GM12872 (cell line): ENCODE results near the gene CBFA2T2.

Source experiments
- TF ChIP-seq, protein P1 (sequence below): IDR thresholded peaks from 3 replicates; pipeline ENCODE4 v1.5.1; 2011; ENCODE audit warnings: low read depth, mild to moderate bottlenecking, low read length, moderate library complexity; ENCODE audit not compliant: insufficient read depth

CBFA2T2 gene

GRCh38 chr20:33445881-33446625 is 43.8 kb upstream of the CBFA2T2 start:
- TF ChIP-seq, protein P1, sequence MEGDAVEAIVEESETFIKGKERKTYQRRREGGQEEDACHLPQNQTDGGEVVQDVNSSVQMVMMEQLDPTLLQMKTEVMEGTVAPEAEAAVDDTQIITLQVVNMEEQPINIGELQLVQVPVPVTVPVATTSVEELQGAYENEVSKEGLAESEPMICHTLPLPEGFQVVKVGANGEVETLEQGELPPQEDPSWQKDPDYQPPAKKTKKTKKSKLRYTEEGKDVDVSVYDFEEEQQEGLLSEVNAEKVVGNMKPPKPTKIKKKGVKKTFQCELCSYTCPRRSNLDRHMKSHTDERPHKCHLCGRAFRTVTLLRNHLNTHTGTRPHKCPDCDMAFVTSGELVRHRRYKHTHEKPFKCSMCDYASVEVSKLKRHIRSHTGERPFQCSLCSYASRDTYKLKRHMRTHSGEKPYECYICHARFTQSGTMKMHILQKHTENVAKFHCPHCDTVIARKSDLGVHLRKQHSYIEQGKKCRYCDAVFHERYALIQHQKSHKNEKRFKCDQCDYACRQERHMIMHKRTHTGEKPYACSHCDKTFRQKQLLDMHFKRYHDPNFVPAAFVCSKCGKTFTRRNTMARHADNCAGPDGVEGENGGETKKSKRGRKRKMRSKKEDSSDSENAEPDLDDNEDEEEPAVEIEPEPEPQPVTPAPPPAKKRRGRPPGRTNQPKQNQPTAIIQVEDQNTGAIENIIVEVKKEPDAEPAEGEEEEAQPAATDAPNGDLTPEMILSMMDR: no peak

GRCh38 chr20:33450867-33451266 is 39.0 kb upstream of the CBFA2T2 start:
- TF ChIP-seq, protein P1: no peak

DNA sequence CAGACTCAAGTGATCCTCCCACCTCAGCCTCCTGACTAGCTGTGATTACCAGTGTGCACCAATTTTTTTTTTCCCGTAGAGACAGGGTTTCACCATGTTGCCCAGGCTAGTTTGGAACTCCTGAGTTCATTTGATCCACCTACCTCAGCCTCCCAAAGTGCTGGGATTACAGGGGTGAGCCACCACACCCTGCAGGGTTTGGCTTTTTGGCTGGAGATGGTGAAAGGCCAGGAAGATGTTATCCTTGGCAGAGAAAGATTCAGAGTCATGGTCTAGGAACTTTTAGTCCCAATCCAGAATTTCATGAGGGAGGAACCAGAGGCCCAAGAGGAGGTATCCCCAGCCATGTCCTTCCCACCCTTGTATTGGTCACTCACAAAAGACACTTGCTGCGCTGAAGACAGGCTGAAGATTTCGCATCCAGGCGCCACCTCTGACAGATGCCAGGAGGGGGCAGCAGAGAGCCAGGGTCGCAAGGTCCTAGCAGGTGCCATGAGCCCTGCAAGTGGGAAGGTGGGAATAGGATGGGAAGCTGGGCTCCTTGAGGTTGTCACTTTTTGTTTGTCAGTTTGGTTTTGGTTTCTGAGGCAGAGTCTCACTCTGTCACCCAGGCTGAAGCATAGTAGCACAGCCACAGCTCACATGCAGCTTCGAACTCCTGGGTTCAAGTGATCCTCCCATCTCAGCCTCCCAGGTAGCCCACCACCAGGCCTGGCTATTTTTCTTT is 32.8 kb upstream of the CBFA2T2 start:
- TF ChIP-seq, protein P1: peak; percentile 97

GRCh38 chr20:33459599-33459998 is 30.3 kb upstream of the CBFA2T2 start:
- TF ChIP-seq, protein P1: no peak

GRCh38 chr20:33460711-33461110 is 29.2 kb upstream of the CBFA2T2 start:
- TF ChIP-seq, protein P1: no peak

DNA sequence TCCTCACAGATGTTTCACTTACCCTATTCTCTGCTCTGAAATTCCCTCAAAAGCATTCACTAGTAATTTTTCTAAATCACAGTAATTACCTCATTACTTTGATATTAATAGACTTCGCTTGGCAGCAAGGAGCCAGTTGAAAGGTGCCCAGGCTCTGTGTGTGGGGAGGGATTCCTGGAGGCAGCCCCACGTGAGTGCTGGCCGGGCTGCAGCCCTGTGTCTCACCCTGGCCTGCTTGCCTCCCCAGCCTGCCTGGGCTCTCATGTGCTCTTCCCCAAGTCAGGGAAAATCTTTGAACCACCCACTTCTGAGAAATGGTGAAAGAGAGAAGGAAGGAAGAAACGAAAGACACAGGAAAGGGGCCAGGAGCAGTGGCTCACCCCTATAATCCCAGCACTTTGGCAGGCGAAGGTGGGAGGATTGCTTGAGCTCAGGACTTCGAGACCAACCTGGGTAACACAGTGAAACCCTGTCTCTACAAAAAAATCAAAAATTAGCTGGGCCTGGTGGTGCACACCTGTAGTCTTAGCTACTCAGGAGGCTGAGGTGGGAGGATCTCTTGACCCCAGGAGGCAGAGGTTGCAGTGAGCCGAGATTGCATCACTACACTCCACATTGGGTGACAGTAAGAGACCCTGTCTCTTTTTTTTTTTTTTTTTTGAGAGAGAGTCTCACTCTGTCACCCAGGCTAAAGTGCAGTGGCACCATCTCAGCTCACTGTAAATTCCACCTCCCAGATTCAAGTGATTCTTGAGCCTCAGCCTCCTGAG is 26.4 kb upstream of the CBFA2T2 start:
- TF ChIP-seq, protein P1: no peak
